ENCODE measurements around the gene GTPBP4. TPM values are rescaled to one million over a fixed set of nuclear protein-coding genes. Genes with fewer than 3 reads are reported as not detected.

GTPBP4 gene
- total and polyA plus RNA-seq, 10 donors, result 16.6 to 48.6 (median 31.2) TPM

- no peak for TF ChIP-seq POLR2AphosphoS5 (IDR thresholded peaks at IDR 0.05)
- TF ChIP-seq POLR2A (IDR thresholded peaks at IDR 0.05), result no peak
- TF ChIP-seq CTCF (IDR thresholded peaks at IDR 0.05 in 8 of 11, conservative IDR thresholded peaks at IDR 0.05 in 3 of 11), result no peak
- no peaks in the 10 kb centered on the region for H3K4me1 ChIP-seq
- no peak overlapping the region for H3K4me3 ChIP-seq
- WGBS, 5 donors, result 95 to 98% (median 97%) methylated on average over 6 of the region's 6 CpGs
- DNase-seq, result no peak
- H3K36me3 ChIP-seq, result no peaks in the 10 kb centered on the region
- no peaks in the 10 kb centered on the region for H3K27me3 ChIP-seq (replicated peaks in 1 of 7)
- H3K27ac ChIP-seq, result no peak overlapping the region
- H3K9me3 ChIP-seq, result no peaks in the 10 kb centered on the region
- intact Hi-C loops (cut with DNase I; ENCODE audit: low total_unique reads), result no loop called here
Observed at GRCh38 chr10:1026578-1026977, 38.3 kb downstream of the GTPBP4 start.

GRCh38 chr10:1029838-1030237, 41.6 kb downstream of the GTPBP4 start:
- Histone ChIP-seq H3K27ac (no peak overlapping the region), H3K9me3 (no peaks in the 10 kb centered on the region), H3K36me3 (no peaks in the 10 kb centered on the region), H3K4me3 (no peak overlapping the region), H3K4me1 (no peaks in the 10 kb centered on the region), H3K27me3 (replicated peaks in 1 of 7) (no peaks in the 10 kb centered on the region)
- intact Hi-C loops (cut with DNase I; ENCODE audit: low total_unique reads), result no loop called here
- DNase-seq, result no peak
- WGBS, 5 donors, result 96 to 97% (median 96%) methylated on average over 7 of the region's 7 CpGs
- TF ChIP-seq CTCF (IDR thresholded peaks at IDR 0.05 in 8 of 11, conservative IDR thresholded peaks at IDR 0.05 in 3 of 11) (no peak), POLR2AphosphoS5 (IDR thresholded peaks at IDR 0.05) (no peak), POLR2A (IDR thresholded peaks at IDR 0.05) (no peak)

- H3K4me1 ChIP-seq, result no peaks in the 10 kb centered on the region
- H3K36me3 ChIP-seq, result peaks cover 0 to 25% (median 0%) of the 10 kb centered on the region in 6 donors
- TF ChIP-seq POLR2A (IDR thresholded peaks at IDR 0.05), result no peak
- TF ChIP-seq CTCF (IDR thresholded peaks at IDR 0.05 in 8 of 11, conservative IDR thresholded peaks at IDR 0.05 in 3 of 11), result no peak
- no peak for TF ChIP-seq POLR2AphosphoS5 (IDR thresholded peaks at IDR 0.05)
- no peaks in the 10 kb centered on the region for H3K9me3 ChIP-seq
- WGBS, 5 donors, result 60 to 89% (median 74%) methylated on average over 1 of the region's 1 CpG
- intact Hi-C loops (cut with DNase I; ENCODE audit: low total_unique reads), result no loop called here
- no peaks in the 10 kb centered on the region for H3K27me3 ChIP-seq (replicated peaks in 1 of 7)
- H3K27ac ChIP-seq, result no peak overlapping the region
- no peak for DNase-seq
- no peak overlapping the region for H3K4me3 ChIP-seq
Observed at GRCh38 chr10:1033601-1034000, 45.4 kb downstream of the GTPBP4 start.

GRCh38 chr10:1034758-1035157, 46.5 kb downstream of the GTPBP4 start:
- no peaks in the 10 kb centered on the region for H3K27me3 ChIP-seq (replicated peaks in 1 of 7)
- no peak overlapping the region for H3K27ac ChIP-seq
- peaks cover 0 to 35% (median 5%) of the 10 kb centered on the region in 6 donors for H3K36me3 ChIP-seq
- 83 to 90% (median 88%) methylated on average over 3 of the region's 3 CpGs for WGBS, 5 donors
- H3K4me1 ChIP-seq, result peaks cover 0 to 1% (median 0%) of the 10 kb centered on the region in 6 donors
- intact Hi-C loops (cut with DNase I; ENCODE audit: low total_unique reads), result no loop called here
- no peak for DNase-seq
- TF ChIP-seq CTCF (IDR thresholded peaks at IDR 0.05 in 8 of 11, conservative IDR thresholded peaks at IDR 0.05 in 3 of 11) (no peak), POLR2A (IDR thresholded peaks at IDR 0.05) (no peak), POLR2AphosphoS5 (IDR thresholded peaks at IDR 0.05) (no peak)
- no peak overlapping the region for H3K4me3 ChIP-seq
- no peaks in the 10 kb centered on the region for H3K9me3 ChIP-seq

All from spleen (tissue), 11 donors.